HEK293 (cell line): ENCODE data around the gene RAB24.

Experiments
- KLF8 ChIP-seq: fragments of 450-650 bp; formaldehyde crosslinking; IDR thresholded peaks from 2 replicates; pipeline ENCODE4 v1.5.1; 2016; ENCODE audit warnings: missing biosample characterization, missing genetic modification characterization
- PRDM10 ChIP-seq: fragments of 450-650 bp; formaldehyde crosslinking; IDR thresholded peaks from 2 replicates; pipeline ENCODE4 v1.5.1; 2016; ENCODE audit warnings: missing biosample characterization, missing genetic modification characterization
- PRDM4 ChIP-seq: fragments of 450-650 bp; formaldehyde crosslinking; IDR thresholded peaks from 2 replicates; pipeline ENCODE4 v1.5.1; 2017; ENCODE audit warnings: missing biosample characterization, missing genetic modification characterization
- REST ChIP-seq: fragments of 450-650 bp; formaldehyde crosslinking; IDR thresholded peaks from 2 replicates; pipeline ENCODE4 v1.5.1; 2016; ENCODE audit warnings: missing biosample characterization, missing genetic modification characterization
- SCRT1 ChIP-seq: fragments of 450-650 bp; formaldehyde crosslinking; IDR thresholded peaks from 2 replicates; pipeline ENCODE4 v1.5.1; 2016; ENCODE audit warnings: missing biosample characterization, missing genetic modification characterization, borderline replicate concordance
- YY1 ChIP-seq: fragments of 450-650 bp; formaldehyde crosslinking; IDR thresholded peaks from 2 replicates; pipeline ENCODE4 v1.5.1; 2018; ENCODE audit warnings: missing biosample characterization, missing genetic modification characterization
- ZBTB44 ChIP-seq: fragments of 450-650 bp; IDR thresholded peaks from 2 replicates; pipeline ENCODE4 v1.5.1; 2018; ENCODE audit warnings: missing biosample characterization, mild to moderate bottlenecking, missing genetic modification characterization
- ZBTB6 ChIP-seq: fragments of 450-650 bp; formaldehyde crosslinking; IDR thresholded peaks from 2 replicates; pipeline ENCODE4 v1.5.1; 2017; ENCODE audit warnings: missing biosample characterization, missing genetic modification characterization
- ZNF138 ChIP-seq: fragments of 450-650 bp; formaldehyde crosslinking; IDR thresholded peaks from 2 replicates; pipeline ENCODE4 v1.5.1; 2016; ENCODE audit warnings: missing biosample characterization, missing genetic modification characterization, borderline replicate concordance
- ZNF146 ChIP-seq: fragments of 450-650 bp; formaldehyde crosslinking; IDR thresholded peaks from 2 replicates; pipeline ENCODE4 v1.5.1; 2016; ENCODE audit warnings: missing biosample characterization, missing genetic modification characterization
- ZNF518A ChIP-seq: fragments of 450-650 bp; formaldehyde crosslinking; conservative IDR thresholded peaks from 2 replicates; pipeline ENCODE4 v1.5.1; 2016; ENCODE audit warnings: low read depth, missing biosample characterization, missing genetic modification characterization
- ZNF561 ChIP-seq: fragments of 450-650 bp; IDR thresholded peaks from 2 replicates; pipeline ENCODE4 v1.5.1; 2018; ENCODE audit warnings: missing biosample characterization, missing genetic modification characterization, borderline replicate concordance
- ZNF585B ChIP-seq: fragments of 450-650 bp; formaldehyde crosslinking; IDR thresholded peaks from 2 replicates; pipeline ENCODE4 v1.5.1; 2016; ENCODE audit warnings: missing biosample characterization, missing genetic modification characterization
- ZNF639 ChIP-seq: fragments of 450-650 bp; formaldehyde crosslinking; IDR thresholded peaks from 2 replicates; pipeline ENCODE4 v1.5.1; 2016; ENCODE audit warnings: missing biosample characterization, missing genetic modification characterization
- ZNF658 ChIP-seq: fragments of 450-650 bp; formaldehyde crosslinking; IDR thresholded peaks from 2 replicates; pipeline ENCODE4; 2016; ENCODE audit warnings: missing biosample characterization, missing genetic modification characterization

The RAB24 gene

GRCh38 chr5:177351392-177352329, 48.1 kb upstream of the RAB24 start, which contains the start of gene LMAN2 (continued):
- no peak for TF ChIP-seq SCRT1 (tag by site-specific recombination)
- no peak for TF ChIP-seq ZNF138 (tag by site-specific recombination)
- TF ChIP-seq PRDM10 (tag by site-specific recombination): peak; percentile 85
- TF ChIP-seq ZBTB44 (tag by site-specific recombination): peak; percentile 49; the same call in 1 of the 2 replicates
- TF ChIP-seq ZNF658 (tag by site-specific recombination): no peak
- peak; percentile 92 for TF ChIP-seq YY1
- no peak for TF ChIP-seq ZNF585B (tag by site-specific recombination)
- TF ChIP-seq ZBTB6: peak; percentile 30; the same call in 1 of the 2 replicates
- TF ChIP-seq ZNF518A (tag by site-specific recombination): peak; percentile 71; the same call in 1 of the 2 replicates
- TF ChIP-seq ZNF146 (tag by site-specific recombination): 0 out of 2 replicates have a peak, but pooled peaks have one; percentile 18
- peak; percentile 81; the same call in 1 of the 2 replicates for TF ChIP-seq ZNF639 (tag by site-specific recombination)
- TF ChIP-seq ZNF561 (tag by site-specific recombination): peak; percentile 92; the same call in 1 of the 2 replicates
- peak; percentile 94 for TF ChIP-seq KLF8 (tag by site-specific recombination)
- TF ChIP-seq PRDM4 (tag by site-specific recombination): peak; percentile 34; the same call in 1 of the 2 replicates
- TF ChIP-seq REST (tag by site-specific recombination): peak; percentile 52; the same call in 1 of the 2 replicates
